Bone marrow (tissue), 2 donors: ENCODE results near the gene GSTT2.
A peak's percentile ranks its signal among the peaks of the same experiment; 100 is the strongest.

Source experiments
- DNase-seq, 2 donors: peaks; one replicate each; lab custom pipeline; 2025; lab: John Stamatoyannopoulos, UW

Gene GSTT2

GRCh38 chr22:24009227-24010017, 29.5 kb downstream of the GSTT2 start:
- no peak for DNase-seq

- DNase-seq, result no peak
Observed at GRCh38 chr22:24010018-24010391, 30.1 kb downstream of the GSTT2 start.

GRCh38 chr22:24011735-24012068, 31.8 kb downstream of the GSTT2 start:
- no peak for DNase-seq

GRCh38 chr22:24016156-24016555, 36.2 kb downstream of the GSTT2 start:
- DNase-seq, result no peak

- DNase-seq, result no peak
Observed at GRCh38 chr22:24021304-24021703, 41.4 kb downstream of the GSTT2 start.

GRCh38 chr22:24023204-24023789, 43.4 kb downstream of the GSTT2 start:
- DNase-seq, result no peak

GRCh38 chr22:24024354-24024753, 44.4 kb downstream of the GSTT2 start:
- DNase-seq, result no peak

- no peak for DNase-seq
Observed at GRCh38 chr22:24025475-24025874, 45.5 kb downstream of the GSTT2 start.

GRCh38 chr22:24026056-24026455, 46.1 kb downstream of the GSTT2 start:
- no peak for DNase-seq

GRCh38 chr22:24026733-24027132, 46.8 kb downstream of the GSTT2 start:
- no peak for DNase-seq

GRCh38 chr22:24027389-24027975, 47.5 kb downstream of the GSTT2 start:
- no peak for DNase-seq

GRCh38 chr22:24027991-24028390, 48.1 kb downstream of the GSTT2 start:
- DNase-seq, result no peak

GRCh38 chr22:24028533-24028932, 48.6 kb downstream of the GSTT2 start:
- DNase-seq, result peak in 1 of 2 donors; percentile 11

- no peak for DNase-seq
Observed at GRCh38 chr22:24029304-24029703, 49.4 kb downstream of the GSTT2 start.

GRCh38 chr22:24030186-24030702, 50.3 kb downstream of the GSTT2 start:
- no peak for DNase-seq
